KMS-11 (cell line): ENCODE data around the gene KRTAP1-4.

Experiments
- H2AFZ ChIP-seq: fragments of 200-600 bp; sonication (generic); 2 replicates; pipeline ENCODE4 v1.6.1; 2016; ENCODE audit warnings: antibody characterized with exemption, mixed run types, low read depth
- H3K27ac ChIP-seq: fragments of 200-600 bp; sonication (generic); 2 replicates; pipeline ENCODE4 v1.6.1; 2016; ENCODE audit warnings: mild to moderate bottlenecking, mixed run types
- H3K27me3 ChIP-seq: fragments of 200-600 bp; sonication (generic); 2 replicates; pipeline ENCODE4 v1.6.1; 2017; ENCODE audit warnings: mild to moderate bottlenecking, low read depth, mixed run types, moderate library complexity; ENCODE audit not compliant: insufficient read depth
- H3K36me3 ChIP-seq: fragments of 200-600 bp; sonication (generic); 2 replicates; pipeline ENCODE4 v1.6.1; 2017; ENCODE audit warnings: mild to moderate bottlenecking, mixed run types; ENCODE audit not compliant: insufficient read depth
- H3K4me1 ChIP-seq: fragments of 200-600 bp; sonication (generic); 2 replicates; pipeline ENCODE4 v1.6.1; 2016; ENCODE audit warnings: mild to moderate bottlenecking, low read depth, mixed run types; ENCODE audit not compliant: poor library complexity, severe bottlenecking
- H3K4me2 ChIP-seq: fragments of 200-600 bp; sonication (generic); 2 replicates; pipeline ENCODE4 v1.7.0; 2016; ENCODE audit warnings: mild to moderate bottlenecking, mixed run types
- H3K4me3 ChIP-seq: fragments of 200-600 bp; sonication (generic); IDR thresholded peaks from 2 replicates; pipeline ENCODE4 v1.6.1; 2017; ENCODE audit warnings: low read depth, low read length, mixed read lengths; ENCODE audit not compliant: insufficient read depth
- H3K79me2 ChIP-seq: fragments of 200-600 bp; sonication (generic); 2 replicates; pipeline ENCODE4 v1.6.1; 2016; ENCODE audit warnings: low read depth, mixed run types; ENCODE audit not compliant: insufficient read depth
- H3K9ac ChIP-seq: fragments of 200-600 bp; sonication (generic); 2 replicates; pipeline ENCODE4 v1.6.1; 2016; ENCODE audit warnings: mild to moderate bottlenecking, mixed run types
- H4K20me1 ChIP-seq: fragments of 200-600 bp; sonication (generic); 2 replicates; pipeline ENCODE4 v1.6.1; 2016; ENCODE audit warnings: mild to moderate bottlenecking, mixed run types; ENCODE audit not compliant: insufficient read depth
- TF ChIP-seq, protein P1 (sequence below): fragments of 200-600 bp; sonication (generic); conservative IDR thresholded peaks from 2 replicates; pipeline ENCODE4 v1.6.1; 2017; ENCODE audit warnings: low read depth, mild to moderate bottlenecking, antibody characterized with exemption, low read length, moderate library complexity, mixed read lengths

KRTAP1-4 gene

DNA sequence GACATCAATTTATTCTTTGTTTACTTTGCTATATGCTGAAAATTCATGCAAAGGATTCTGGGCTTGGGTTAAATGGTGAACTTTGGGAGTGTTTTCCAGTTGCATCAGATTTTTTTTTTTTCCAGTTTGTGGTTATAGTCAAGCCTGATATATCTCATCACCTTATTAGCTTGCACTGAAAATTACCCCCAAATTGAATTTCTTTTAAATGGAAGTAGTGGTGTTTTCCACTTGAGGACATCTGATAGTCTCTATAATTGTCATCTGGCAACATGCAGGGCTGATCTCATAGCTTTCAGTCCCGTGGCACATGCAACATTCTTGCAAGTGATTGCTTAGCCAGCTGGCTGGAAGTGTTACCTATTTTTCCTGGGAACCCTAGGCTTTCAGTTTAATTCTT lies 16.4 kb downstream of the KRTAP1-4 start:
- H3K4me2 ChIP-seq: no peak overlapping the region
- H3K79me2 ChIP-seq: no peaks in the 10 kb centered on the region
- H2AFZ ChIP-seq: no peak overlapping the region
- H4K20me1 ChIP-seq: no peaks in the 10 kb centered on the region
- TF ChIP-seq, protein P1, sequence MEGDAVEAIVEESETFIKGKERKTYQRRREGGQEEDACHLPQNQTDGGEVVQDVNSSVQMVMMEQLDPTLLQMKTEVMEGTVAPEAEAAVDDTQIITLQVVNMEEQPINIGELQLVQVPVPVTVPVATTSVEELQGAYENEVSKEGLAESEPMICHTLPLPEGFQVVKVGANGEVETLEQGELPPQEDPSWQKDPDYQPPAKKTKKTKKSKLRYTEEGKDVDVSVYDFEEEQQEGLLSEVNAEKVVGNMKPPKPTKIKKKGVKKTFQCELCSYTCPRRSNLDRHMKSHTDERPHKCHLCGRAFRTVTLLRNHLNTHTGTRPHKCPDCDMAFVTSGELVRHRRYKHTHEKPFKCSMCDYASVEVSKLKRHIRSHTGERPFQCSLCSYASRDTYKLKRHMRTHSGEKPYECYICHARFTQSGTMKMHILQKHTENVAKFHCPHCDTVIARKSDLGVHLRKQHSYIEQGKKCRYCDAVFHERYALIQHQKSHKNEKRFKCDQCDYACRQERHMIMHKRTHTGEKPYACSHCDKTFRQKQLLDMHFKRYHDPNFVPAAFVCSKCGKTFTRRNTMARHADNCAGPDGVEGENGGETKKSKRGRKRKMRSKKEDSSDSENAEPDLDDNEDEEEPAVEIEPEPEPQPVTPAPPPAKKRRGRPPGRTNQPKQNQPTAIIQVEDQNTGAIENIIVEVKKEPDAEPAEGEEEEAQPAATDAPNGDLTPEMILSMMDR: no peak
- H3K36me3 ChIP-seq: no peaks in the 10 kb centered on the region
- H3K9ac ChIP-seq: no peak overlapping the region
- no peak overlapping the region for H3K27ac ChIP-seq
- H3K4me1 ChIP-seq: no peaks in the 10 kb centered on the region
- H3K4me3 ChIP-seq: no peak overlapping the region
- no peaks in the 10 kb centered on the region for H3K27me3 ChIP-seq

DNA sequence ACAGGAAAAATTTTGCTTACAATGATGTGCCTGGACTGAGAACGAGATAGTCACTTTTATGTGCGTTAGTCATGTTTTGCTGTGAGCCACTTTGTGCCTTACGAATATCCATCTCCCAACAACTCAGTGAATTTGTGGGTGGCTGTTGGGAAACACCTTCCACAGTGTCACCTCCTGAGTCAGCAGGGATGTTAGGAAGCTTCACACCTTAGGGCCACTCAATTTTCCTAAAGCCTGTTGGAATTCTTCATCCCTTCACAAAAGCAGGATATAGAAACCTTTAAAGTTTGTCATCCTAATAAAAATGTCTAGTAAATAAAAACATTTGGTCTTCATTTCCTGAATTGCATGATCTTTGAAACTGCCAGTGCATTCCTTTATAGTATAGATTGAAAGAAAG lies 16.8 kb downstream of the KRTAP1-4 start:
- Histone ChIP-seq H3K27me3 (no peaks in the 10 kb centered on the region), H2AFZ (no peak overlapping the region)

DNA sequence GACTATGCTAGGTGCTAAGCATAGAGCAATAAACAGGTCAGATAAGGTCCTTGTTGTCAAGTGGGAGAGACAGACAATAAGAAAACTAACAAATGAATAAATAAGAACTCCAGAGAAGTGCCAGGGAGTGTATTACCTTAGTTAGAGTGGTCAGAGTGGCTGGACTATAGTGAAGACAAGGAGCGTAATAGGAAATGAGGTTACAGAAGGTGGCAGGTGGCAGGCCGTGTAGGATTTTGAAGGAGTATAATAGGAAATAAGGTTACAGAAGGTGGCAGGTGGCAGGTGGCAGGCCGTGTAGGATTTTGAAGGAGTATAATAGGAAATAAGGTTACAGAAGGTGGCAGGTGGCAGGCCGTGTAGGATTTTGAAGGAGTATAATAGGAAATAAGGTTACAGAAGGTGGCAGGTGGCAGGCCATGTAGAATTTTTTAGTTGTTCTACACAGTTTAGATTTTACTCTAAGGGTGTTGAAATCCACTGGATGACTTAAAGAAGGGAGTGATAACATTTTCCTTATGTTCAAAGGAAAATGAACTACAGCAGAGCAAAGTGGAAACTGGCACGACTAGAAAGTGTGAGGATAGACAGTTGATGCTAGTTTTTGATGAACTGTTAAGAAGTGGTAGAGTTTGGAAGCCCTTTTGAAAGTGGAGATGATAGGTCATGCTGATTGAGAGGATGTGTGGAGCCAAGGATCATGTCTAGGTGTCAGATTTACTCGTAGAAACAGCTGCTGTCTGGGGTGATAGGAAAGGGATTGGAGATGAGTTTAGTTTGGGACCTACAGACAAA lies 17.5 kb downstream of the KRTAP1-4 start:
- Histone ChIP-seq H3K27ac (no peak overlapping the region), H3K36me3 (no peaks in the 10 kb centered on the region), H3K9ac (no peak overlapping the region), H3K4me2 (no peak overlapping the region), H3K79me2 (no peaks in the 10 kb centered on the region), H3K27me3 (no peaks in the 10 kb centered on the region), H3K4me1 (no peaks in the 10 kb centered on the region), H3K4me3 (no peak overlapping the region), H2AFZ (no peak overlapping the region), H4K20me1 (no peaks in the 10 kb centered on the region)
- TF ChIP-seq, protein P1: no peak

More for the DNA sequence above, 16.8 kb downstream of the KRTAP1-4 start:
- no peaks in the 10 kb centered on the region for H3K79me2 ChIP-seq
- no peak overlapping the region for H3K4me2 ChIP-seq
- TF ChIP-seq, protein P1: no peak
- no peaks in the 10 kb centered on the region for H3K4me1 ChIP-seq
- no peaks in the 10 kb centered on the region for H4K20me1 ChIP-seq
- H3K9ac ChIP-seq: no peak overlapping the region
- H3K4me3 ChIP-seq: no peak overlapping the region
- no peaks in the 10 kb centered on the region for H3K36me3 ChIP-seq
- H3K27ac ChIP-seq: no peak overlapping the region

DNA sequence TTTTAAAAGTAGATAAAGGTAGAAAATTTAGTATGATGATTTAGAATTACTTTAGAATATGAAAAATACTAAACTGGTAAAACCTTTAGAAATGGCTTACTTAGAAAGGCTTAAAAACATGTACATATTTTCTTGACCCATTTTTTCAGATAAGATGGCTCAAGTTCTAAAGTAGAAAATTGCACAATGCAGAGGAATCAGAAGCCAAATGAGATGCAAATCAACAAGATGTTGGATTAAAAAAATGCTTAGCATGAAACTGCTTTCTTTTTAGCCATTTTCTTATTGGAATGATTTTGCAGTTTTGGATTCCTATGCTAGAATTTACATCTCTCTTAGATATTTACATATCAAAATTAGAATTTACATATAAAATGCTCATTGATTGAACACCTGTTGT lies 19.6 kb downstream of the KRTAP1-4 start:
- Histone ChIP-seq H3K27ac (no peak overlapping the region), H4K20me1 (no peaks in the 10 kb centered on the region), H3K4me2 (no peak overlapping the region), H3K4me1 (no peaks in the 10 kb centered on the region), H2AFZ (no peak overlapping the region), H3K9ac (no peak overlapping the region), H3K27me3 (no peaks in the 10 kb centered on the region), H3K4me3 (no peak overlapping the region), H3K79me2 (no peaks in the 10 kb centered on the region), H3K36me3 (no peaks in the 10 kb centered on the region)
- TF ChIP-seq, protein P1: no peak
